Mammary epithelial cell (primary cell): ENCODE results near the gene DCHS2.

Experiments
- EZH2 ChIP-seq: IDR thresholded peaks from 2 replicates; pipeline ENCODE4 v1.6.1; 2012; ENCODE audit warnings: low read length, inconsistent platforms, borderline replicate concordance
- TF ChIP-seq, protein P1 (sequence below), 2 donors: IDR thresholded peaks in 1 of 2; conservative IDR thresholded peaks in 1 of 2; 2 replicates each; pipeline ENCODE4 v1.5.1; 2011 to 2012; ENCODE audit warnings: inconsistent platforms in 2 of 2, low read length in 2 of 2, mild to moderate bottlenecking in 2 of 2, control low read depth in 1 of 2, low read depth in 1 of 2; ENCODE audit not compliant: insufficient read depth in 1 of 2; ENCODE audit errors: extremely low read depth in 1 of 2

DNA sequence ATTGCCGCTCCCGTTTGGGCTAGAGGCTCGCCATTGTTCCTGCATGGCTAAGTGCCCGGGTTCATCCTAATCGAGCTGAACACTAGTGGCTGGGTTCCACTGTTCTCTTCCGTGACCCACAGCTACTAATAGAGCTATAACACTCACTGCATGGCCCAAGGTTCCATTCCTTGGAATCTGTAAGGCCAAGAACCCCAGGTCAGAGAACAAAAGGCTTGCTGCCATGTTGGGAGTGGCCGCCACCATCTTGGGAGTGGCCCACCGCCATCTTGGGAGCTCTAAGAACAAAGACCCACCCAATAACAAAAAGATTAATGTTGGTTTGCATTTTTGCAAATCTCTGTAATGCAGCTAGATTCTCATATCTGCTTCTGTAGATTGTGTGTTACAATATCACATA lies 299.0 kb downstream of the DCHS2 start:
- TF ChIP-seq, protein P1, sequence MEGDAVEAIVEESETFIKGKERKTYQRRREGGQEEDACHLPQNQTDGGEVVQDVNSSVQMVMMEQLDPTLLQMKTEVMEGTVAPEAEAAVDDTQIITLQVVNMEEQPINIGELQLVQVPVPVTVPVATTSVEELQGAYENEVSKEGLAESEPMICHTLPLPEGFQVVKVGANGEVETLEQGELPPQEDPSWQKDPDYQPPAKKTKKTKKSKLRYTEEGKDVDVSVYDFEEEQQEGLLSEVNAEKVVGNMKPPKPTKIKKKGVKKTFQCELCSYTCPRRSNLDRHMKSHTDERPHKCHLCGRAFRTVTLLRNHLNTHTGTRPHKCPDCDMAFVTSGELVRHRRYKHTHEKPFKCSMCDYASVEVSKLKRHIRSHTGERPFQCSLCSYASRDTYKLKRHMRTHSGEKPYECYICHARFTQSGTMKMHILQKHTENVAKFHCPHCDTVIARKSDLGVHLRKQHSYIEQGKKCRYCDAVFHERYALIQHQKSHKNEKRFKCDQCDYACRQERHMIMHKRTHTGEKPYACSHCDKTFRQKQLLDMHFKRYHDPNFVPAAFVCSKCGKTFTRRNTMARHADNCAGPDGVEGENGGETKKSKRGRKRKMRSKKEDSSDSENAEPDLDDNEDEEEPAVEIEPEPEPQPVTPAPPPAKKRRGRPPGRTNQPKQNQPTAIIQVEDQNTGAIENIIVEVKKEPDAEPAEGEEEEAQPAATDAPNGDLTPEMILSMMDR (conservative IDR thresholded peaks at IDR 0.05 in 1 of 2, IDR thresholded peaks at IDR 0.05 in 1 of 2; ENCODE audit: extremely low read depth in 1 of 2, insufficient read depth in 1 of 2, low read depth in 1 of 2, low read length in 2 of 2), result no peak
- no peak for TF ChIP-seq EZH2
